NK-92 (cell line): ENCODE results near the gene PPFIA1.

Source experiments
- DNase-seq: peaks from one replicate; lab custom pipeline; 2025; ENCODE audit not compliant: unreplicated experiment; lab: John Stamatoyannopoulos, UW

The PPFIA1 gene

DNA sequence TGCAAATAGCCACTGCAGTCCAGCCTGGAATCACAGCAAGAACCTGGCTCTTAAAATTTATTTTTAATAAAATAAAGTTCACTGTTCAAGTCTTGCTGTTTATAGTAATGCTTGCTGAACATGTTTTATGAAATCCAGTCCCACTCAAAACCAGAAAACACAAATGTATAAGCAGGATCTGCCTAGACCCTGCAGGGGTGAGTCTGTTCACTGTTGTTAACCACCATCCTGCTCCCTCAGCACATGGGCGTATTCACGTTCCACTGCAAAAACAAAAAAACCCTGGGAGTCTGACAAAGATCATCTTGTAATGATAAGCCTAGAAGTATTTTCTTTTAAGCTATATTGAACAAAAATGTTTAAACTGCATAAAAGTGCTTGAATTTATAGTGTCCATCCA lies 82.8 kb downstream of the PPFIA1 start:
- no peak for DNase-seq

DNA sequence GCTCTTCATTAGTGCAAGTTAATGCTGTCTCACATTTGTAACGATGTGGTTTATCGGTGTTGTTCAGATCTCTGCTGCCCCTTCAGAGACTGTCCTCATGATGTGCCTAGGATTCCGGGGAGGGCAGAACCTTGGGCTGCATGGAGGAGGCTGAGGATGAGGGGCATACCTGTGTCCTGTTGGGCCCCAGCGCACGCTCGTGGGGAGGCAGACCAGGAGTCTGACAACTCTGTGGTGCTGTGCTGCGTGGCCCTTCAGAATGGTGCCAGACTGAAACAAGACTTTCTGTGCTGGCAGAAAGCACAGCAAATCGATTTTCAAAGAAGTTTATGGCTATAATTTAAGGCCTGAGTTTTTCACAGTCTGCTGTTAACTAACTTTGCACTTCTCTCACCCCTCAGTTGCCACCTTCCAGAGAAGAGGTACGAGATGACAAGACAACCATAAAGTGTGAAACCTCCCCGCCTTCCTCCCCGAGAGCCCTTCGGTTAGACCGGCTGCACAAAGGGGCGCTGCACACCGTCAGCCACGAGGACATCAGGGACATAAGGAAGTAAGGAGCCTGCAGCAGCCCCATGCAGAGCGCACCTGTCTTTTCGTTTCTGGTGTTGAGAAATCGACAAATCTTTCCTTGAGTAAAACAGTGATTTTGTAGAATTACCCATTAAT lies 83.5 kb downstream of the PPFIA1 start:
- DNase-seq: no peak

GRCh38 chr11:70354629-70355028 lies 84.1 kb downstream of the PPFIA1 start:
- DNase-seq: no peak

- no peak for DNase-seq
These were observed 88.3 kb downstream of the PPFIA1 start for GRCh38 chr11:70358753-70359152.

- DNase-seq: no peak
These were observed 89.1 kb downstream of the PPFIA1 start for GRCh38 chr11:70359451-70360205.

DNA sequence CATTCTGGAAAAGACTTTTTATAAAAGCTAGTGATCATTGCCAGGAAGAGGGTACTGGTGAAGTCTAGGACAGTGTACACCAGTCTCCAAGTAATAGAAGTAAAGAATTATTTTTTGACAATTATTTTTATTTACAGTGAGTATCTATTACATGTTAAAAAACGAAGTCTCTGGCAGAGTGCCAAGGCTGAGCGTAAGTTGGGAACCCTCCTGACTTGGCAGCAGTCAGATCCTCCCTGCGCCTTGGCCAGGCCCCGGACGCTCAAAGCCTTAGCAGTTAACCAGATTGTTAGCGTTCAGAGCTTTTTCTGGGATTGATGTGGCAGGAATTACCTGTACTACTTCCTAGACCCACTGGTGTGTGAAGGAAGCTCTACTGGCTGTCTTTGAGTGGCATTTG lies 89.7 kb downstream of the PPFIA1 start:
- no peak for DNase-seq

- no peak for DNase-seq
These were observed 93.7 kb downstream of the PPFIA1 start for GRCh38 chr11:70364178-70364577.

DNA sequence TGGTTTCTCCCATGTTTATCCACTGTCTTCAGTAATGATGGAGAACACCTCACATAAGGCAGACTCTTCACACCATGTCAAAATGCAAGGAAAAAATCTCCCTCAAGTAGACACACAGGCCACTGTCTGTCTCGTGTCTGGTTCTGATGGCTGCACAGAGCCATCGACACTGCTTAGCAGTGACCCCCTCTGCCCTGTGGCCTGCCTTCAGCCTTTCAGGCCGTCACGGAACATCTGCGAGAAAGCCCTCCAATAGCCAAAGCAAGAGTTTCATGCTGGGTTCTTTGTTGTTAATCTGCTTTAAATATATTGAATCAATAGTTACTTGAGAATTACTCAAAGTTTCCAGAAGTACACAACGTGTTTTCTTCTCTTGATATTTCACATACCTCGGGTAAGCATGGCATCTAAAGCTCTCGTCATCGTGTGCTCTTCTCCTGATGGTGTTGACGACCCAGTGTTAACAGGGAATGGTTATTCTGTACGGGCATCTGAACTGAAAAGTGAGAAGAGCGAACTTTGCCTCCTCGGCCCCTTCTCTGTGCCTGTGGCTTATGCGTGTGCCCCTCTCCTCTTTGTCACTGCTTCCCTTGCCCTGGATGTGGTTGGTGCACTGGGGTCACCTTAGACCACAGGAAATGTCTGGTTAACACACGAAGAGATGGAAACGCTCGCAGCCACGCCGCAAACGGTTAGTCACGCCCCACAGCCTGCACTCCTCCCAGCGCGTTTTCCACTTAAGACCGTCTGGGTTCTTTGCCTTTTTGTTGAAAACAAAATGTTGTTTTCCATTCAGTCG lies 94.5 kb downstream of the PPFIA1 start:
- DNase-seq: no peak

GRCh38 chr11:70365544-70365927 lies 95.0 kb downstream of the PPFIA1 start:
- DNase-seq: no peak

DNA sequence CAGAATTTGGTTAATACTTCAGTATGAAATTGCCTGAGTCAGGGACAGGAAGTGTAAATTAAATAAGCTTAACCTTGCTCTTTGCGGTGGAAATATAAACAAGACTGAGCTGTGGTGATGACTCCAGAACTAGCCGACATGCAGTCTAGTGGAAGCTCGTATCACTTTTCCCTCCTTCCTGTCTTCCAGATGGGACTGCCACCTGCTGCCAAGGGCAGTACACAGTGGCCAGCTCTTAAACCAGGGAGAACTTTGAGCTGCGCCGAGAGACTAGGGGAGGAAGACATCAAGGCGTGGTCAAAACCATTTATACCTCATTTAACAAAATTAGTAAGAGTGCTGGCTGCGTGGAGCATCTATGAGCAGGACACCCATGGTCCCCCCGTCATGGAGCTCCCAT lies 96.6 kb downstream of the PPFIA1 start:
- DNase-seq: no peak

DNA sequence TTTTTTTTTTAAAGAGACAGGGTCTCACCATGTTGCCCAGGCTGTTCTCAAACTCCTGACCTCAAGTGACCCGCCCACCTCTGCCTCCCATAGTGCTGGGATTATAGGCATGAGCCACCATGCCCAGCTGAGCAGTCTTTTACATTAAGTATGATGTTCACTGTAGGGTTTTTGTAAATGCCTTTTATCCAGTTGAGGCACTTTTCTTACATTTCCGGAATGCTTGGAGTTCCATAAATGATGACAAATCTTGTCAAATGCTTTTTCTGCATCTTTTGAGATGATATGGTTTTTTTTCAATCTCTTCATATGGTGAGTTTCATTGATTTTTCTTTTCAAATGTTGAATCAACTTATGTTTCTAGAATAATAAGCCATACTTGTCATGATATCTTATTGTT lies 98.5 kb downstream of the PPFIA1 start:
- DNase-seq: no peak

DNA sequence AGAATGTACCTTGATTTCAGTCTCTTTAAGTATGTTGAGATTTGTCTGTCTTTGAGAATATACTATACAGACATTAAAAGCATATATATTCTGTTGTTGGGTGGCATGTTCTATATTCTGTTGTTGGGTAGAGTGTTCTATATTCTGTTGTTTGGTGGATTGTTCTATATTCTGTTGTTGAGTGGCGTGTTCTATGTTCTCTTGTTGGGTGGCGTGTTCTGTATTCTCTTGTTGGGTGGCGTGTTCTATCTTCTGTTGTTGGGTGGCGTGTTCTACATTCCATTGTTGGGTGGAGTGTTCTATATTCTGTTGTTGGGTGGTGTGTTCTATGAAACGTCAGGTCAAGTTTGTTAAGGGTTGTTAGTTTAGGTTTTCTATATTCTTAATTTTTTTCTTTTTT lies 100.8 kb downstream of the PPFIA1 start:
- DNase-seq: no peak

- no peak for DNase-seq
These were observed 101.6 kb downstream of the PPFIA1 start for GRCh38 chr11:70372076-70372475.

DNA sequence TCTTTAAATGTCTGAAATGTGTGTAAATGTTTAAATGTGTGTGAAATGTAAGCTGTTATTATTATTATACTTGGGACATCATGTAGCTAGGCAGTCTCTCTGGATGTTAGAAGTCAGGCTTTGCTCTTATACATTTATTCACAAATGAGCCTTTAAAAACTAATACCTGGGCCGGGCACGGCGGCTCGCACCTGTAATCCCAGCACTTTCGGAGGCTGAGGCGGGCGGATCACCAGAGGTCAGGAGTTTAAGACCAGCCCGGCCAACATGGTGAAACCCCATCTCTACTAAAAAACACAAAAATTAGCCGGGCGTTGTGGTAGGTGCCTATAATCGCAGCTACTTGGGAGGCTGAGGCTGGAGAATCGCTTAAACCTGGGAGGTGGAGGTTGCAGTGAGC lies 106.1 kb downstream of the PPFIA1 start:
- no peak for DNase-seq

DNA sequence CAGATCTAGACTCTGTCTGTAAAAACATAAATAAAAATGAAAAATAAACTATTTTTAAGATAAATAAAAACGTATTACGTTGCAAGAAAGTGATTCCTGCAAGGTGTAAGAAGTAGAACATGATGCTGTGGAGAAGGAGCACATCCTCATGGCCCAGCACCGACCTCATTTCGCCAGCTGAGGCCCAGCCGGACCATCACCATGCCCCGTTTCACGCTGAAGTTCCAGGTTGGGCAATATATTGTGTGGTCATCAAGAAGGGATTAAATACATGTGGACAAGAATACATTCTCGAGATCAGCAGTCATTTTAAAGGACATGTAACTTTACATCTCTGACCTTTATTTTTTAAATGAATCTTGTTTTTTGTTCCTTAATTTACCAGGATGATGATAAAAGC lies 107.2 kb downstream of the PPFIA1 start:
- DNase-seq: no peak

DNA sequence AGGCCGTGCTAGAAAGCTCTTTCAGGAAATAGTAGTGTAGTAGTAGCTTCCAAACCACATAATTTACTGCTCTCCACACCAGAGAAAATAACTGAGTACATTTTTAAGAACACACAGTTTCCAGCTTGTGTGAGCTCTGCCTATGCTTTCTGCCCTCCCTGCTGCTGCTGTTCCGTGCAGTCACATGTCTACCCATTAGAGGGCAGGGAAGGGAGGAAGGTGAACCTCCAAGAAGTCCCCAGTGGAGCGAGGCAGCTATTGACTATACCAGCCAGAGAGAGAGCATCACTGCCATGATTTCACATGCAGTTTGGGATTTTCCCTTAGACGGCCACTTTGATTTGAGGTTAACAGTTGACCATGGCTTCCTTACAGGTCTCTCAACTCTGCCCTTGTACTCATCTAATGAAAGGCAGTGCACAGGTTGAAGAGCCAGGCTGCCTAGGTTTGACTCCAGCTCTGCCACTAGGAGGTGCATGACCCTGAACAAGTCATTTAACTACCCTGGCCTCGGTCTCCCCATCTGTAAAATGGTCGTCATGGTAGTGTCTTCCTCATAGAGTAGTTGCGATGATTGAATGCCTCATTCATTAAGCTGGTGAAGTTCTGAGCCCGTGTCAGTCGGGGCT lies 108.1 kb downstream of the PPFIA1 start:
- DNase-seq: no peak

GRCh38 chr11:70381350-70381749 lies 110.9 kb downstream of the PPFIA1 start:
- no peak for DNase-seq

GRCh38 chr11:70381872-70382861 lies 111.7 kb downstream of the PPFIA1 start:
- DNase-seq: no peak

DNA sequence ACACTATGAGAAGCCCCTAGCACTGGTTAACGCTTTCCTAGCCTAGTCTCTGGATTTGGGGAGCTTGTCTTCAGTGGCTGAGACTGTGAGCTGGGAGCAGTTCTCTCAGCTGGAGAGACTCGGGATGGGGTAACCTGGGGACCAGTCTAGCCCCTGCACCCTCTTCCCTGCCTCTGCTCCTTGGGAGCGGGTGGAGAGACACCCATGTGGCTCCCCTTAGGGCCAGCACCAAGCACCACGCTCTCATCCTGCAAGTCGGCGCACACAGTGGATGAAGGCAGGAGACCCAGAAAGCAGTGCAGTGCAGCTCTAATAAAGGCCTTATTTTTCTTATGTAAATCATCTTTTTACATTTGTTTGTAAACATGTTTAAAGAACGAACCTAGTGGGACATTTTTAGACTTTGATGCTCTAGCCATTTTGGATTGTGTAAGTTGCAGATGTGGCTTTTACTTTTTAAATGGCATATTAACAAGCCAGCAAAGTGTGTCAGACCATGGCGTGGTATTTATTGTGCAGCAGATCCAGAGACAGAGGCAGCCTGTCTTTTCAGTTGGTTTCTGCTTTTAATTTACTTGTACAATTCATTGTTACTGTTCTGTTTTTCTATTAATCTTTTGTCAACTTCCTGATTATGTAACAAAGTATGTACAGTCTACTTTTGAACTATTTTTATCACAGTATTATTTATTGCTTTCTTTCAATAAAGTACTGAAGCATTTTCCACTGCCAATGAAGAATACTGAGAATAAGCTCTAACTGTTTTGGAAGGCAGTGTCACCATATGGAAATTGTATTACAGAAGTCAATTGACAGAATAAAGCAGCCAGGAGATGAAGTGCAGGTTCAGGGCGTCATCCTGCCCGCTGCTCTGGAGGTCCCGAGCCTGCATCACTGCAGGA lies 113.4 kb downstream of the PPFIA1 start:
- DNase-seq: no peak
